ENCODE data around the gene SPATA31C2. TPM values are rescaled to one million over a fixed set of nuclear protein-coding genes. Genes with fewer than 3 reads are reported as not detected.
"Not testable (repeated sequence)": the region's sequence is repeated elsewhere in the genome, so short reads cannot be mapped to it uniquely, and the experiment has no call there.

Gene SPATA31C2
- total RNA-seq, 1 experiment from 2014 or later = not detected

GRCh38 chr9:88129556-88129955, 8.7 kb downstream of the SPATA31C2 start:
- H4K20me1 ChIP-seq (ENCODE audit: insufficient read depth); H2AFZ ChIP-seq (ENCODE audit: low read depth, low read length, poor library complexity, severe bottlenecking); H3K79me2 ChIP-seq (ENCODE audit: insufficient read depth, low read length); DNase-seq (ENCODE audit: low read depth, low spot score); H3K9me2 ChIP-seq (ENCODE audit: insufficient read depth); H3K27ac ChIP-seq (ENCODE audit: low read depth, low read length); H3K36me3 ChIP-seq (ENCODE audit: control insufficient read depth in 1 of 2, insufficient read depth in 2 of 2, low read length in 2 of 2); H3K27me3 ChIP-seq (ENCODE audit: insufficient read depth, low read length); RAD21 ChIA-PET (ENCODE audit: low non-redundant PET in 1 of 2, low total read pairs in 2 of 2, uncharacterized antibody in 2 of 2, unreplicated experiment in 2 of 2); H3K9me3 ChIP-seq (ENCODE audit: control insufficient read depth in 1 of 2, insufficient read depth in 1 of 2, low read depth in 1 of 2, low read length in 2 of 2); CTCF ChIA-PET; intact Hi-C loops (cut with micrococcal nuclease); H3K9ac ChIP-seq (ENCODE audit: low read length); H3K4me2 ChIP-seq (ENCODE audit: low read length); POLR2A ChIA-PET; BruUV-seq (replicated peaks); ATAC-seq; H3K4me1 ChIP-seq (ENCODE audit: control insufficient read depth in 1 of 2, insufficient read depth in 2 of 2, low read length in 2 of 2); H3K4me3 ChIP-seq (replicated peaks in 1 of 2; ENCODE audit: low read depth in 1 of 2, low read length in 2 of 2): not testable (repeated sequence)

DNA sequence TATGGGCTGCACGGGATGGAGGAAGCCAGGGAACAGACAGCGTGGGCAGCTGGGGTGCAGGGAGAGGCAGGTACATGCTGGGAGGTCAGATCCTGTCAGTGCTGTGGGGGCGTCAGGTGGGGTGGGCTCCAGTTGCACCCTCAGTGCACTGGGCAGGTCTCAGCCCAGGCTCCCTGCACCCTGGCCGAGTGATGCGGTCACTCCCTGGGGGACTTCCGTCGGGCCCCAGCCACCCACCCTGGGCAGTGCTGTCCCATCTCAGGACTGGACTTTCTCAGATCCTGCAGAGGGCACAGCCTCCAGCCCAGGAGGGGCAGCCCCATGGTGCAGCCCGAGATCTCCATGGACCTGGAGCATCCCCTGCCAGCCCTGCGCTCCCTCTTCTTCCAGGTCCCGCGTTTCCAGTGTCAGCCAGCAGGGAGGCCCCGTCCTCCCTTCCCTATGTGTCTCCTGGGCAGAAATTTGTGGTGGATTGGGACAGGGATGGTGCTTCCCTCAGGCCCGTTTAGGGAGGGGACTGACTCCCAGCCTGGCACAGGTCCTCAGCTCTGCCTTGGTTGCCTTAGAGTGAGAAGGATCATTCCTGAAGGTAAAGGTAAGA, 10.5 kb downstream of the SPATA31C2 start:
- H4K20me1 ChIP-seq (ENCODE audit: insufficient read depth); RAD21 ChIA-PET (ENCODE audit: low non-redundant PET in 1 of 2, low total read pairs in 2 of 2, uncharacterized antibody in 2 of 2, unreplicated experiment in 2 of 2); CTCF ChIA-PET; H3K4me2 ChIP-seq (ENCODE audit: low read length); H3K27me3 ChIP-seq (ENCODE audit: insufficient read depth, low read length); H3K27ac ChIP-seq (ENCODE audit: low read depth, low read length); H3K79me2 ChIP-seq (ENCODE audit: insufficient read depth, low read length); H3K4me3 ChIP-seq (replicated peaks in 1 of 2; ENCODE audit: low read depth in 1 of 2, low read length in 2 of 2); intact Hi-C loops (cut with micrococcal nuclease); H3K9ac ChIP-seq (ENCODE audit: low read length); BruUV-seq (replicated peaks); H3K9me2 ChIP-seq (ENCODE audit: insufficient read depth); H3K9me3 ChIP-seq (ENCODE audit: control insufficient read depth in 1 of 2, insufficient read depth in 1 of 2, low read depth in 1 of 2, low read length in 2 of 2); H3K36me3 ChIP-seq (ENCODE audit: control insufficient read depth in 1 of 2, insufficient read depth in 2 of 2, low read length in 2 of 2); POLR2A ChIA-PET; H2AFZ ChIP-seq (ENCODE audit: low read depth, low read length, poor library complexity, severe bottlenecking); H3K4me1 ChIP-seq (ENCODE audit: control insufficient read depth in 1 of 2, insufficient read depth in 2 of 2, low read length in 2 of 2); DNase-seq (ENCODE audit: low read depth, low spot score): not testable (repeated sequence)
- TF ChIP-seq CTCF (IDR thresholded peaks at IDR 0.05 in 2 of 3, conservative IDR thresholded peaks at IDR 0.05 in 1 of 3; ENCODE audit: borderline replicate concordance in 1 of 3, insufficient read depth in 1 of 3, low read depth in 2 of 3, low read length in 2 of 3) = 0 out of 6 replicates have a peak, but pooled peaks of 1 of the 3 experiments have one; percentile 7
- peak; percentile 55 for ATAC-seq

DNA sequence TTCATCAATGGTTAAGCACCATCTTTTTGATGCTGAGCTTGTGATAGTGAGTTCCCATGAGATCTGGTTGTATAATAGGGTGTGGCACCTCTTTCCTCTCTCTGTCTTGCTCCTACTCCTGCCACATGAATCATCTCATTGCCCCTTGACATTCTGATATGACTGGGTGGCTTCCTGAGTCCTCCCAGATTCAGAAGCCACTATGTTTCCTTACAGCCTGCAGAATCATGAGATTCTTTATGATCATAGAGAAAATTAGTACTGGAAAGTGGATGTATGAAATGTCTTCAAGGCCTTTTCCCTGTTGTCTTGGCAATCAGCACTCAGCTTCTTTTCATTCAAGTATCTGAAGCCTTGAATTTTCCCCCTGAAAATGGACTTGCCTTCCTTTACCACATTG, 14.9 kb downstream of the SPATA31C2 start:
- DNase-seq (ENCODE audit: low read depth, low spot score); ATAC-seq; H3K9ac ChIP-seq (ENCODE audit: low read length); CTCF ChIA-PET; H3K4me1 ChIP-seq (ENCODE audit: control insufficient read depth in 1 of 2, insufficient read depth in 2 of 2, low read length in 2 of 2); RAD21 ChIA-PET (ENCODE audit: low non-redundant PET in 1 of 2, low total read pairs in 2 of 2, uncharacterized antibody in 2 of 2, unreplicated experiment in 2 of 2); H3K4me3 ChIP-seq (replicated peaks in 1 of 2; ENCODE audit: low read depth in 1 of 2, low read length in 2 of 2); H2AFZ ChIP-seq (ENCODE audit: low read depth, low read length, poor library complexity, severe bottlenecking); H3K27me3 ChIP-seq (ENCODE audit: insufficient read depth, low read length); intact Hi-C loops (cut with micrococcal nuclease); H3K79me2 ChIP-seq (ENCODE audit: insufficient read depth, low read length); H4K20me1 ChIP-seq (ENCODE audit: insufficient read depth); POLR2A ChIA-PET; BruUV-seq (replicated peaks); H3K36me3 ChIP-seq (ENCODE audit: control insufficient read depth in 1 of 2, insufficient read depth in 2 of 2, low read length in 2 of 2); H3K4me2 ChIP-seq (ENCODE audit: low read length); H3K9me2 ChIP-seq (ENCODE audit: insufficient read depth); H3K27ac ChIP-seq (ENCODE audit: low read depth, low read length); H3K9me3 ChIP-seq (ENCODE audit: control insufficient read depth in 1 of 2, insufficient read depth in 1 of 2, low read depth in 1 of 2, low read length in 2 of 2): not testable (repeated sequence)

- RAD21 ChIA-PET (ENCODE audit: low non-redundant PET in 1 of 2, low total read pairs in 2 of 2, uncharacterized antibody in 2 of 2, unreplicated experiment in 2 of 2); H3K27ac ChIP-seq (ENCODE audit: low read depth, low read length): not testable (repeated sequence)
These were observed 20.2 kb downstream of the SPATA31C2 start for GRCh38 chr9:88118121-88118520.

More at GRCh38 chr9:88118121-88118520, 20.2 kb downstream of the SPATA31C2 start:
- H3K9ac ChIP-seq (ENCODE audit: low read length); POLR2A ChIA-PET; ATAC-seq; DNase-seq (ENCODE audit: low read depth, low spot score); H3K4me2 ChIP-seq (ENCODE audit: low read length); H2AFZ ChIP-seq (ENCODE audit: low read depth, low read length, poor library complexity, severe bottlenecking); BruUV-seq (replicated peaks); H3K4me3 ChIP-seq (replicated peaks in 1 of 2; ENCODE audit: low read depth in 1 of 2, low read length in 2 of 2); H3K9me2 ChIP-seq (ENCODE audit: insufficient read depth); intact Hi-C loops (cut with micrococcal nuclease); CTCF ChIA-PET; H3K79me2 ChIP-seq (ENCODE audit: insufficient read depth, low read length); H3K27me3 ChIP-seq (ENCODE audit: insufficient read depth, low read length); H4K20me1 ChIP-seq (ENCODE audit: insufficient read depth); H3K4me1 ChIP-seq (ENCODE audit: control insufficient read depth in 1 of 2, insufficient read depth in 2 of 2, low read length in 2 of 2); H3K9me3 ChIP-seq (ENCODE audit: control insufficient read depth in 1 of 2, insufficient read depth in 1 of 2, low read depth in 1 of 2, low read length in 2 of 2); H3K36me3 ChIP-seq (ENCODE audit: control insufficient read depth in 1 of 2, insufficient read depth in 2 of 2, low read length in 2 of 2): not testable (repeated sequence)
